HG02759 (cell line): ENCODE measurements around the gene MIPOL1.
"Not testable (repeated sequence)": the region's sequence is repeated elsewhere in the genome, so short reads cannot be mapped to it uniquely, and the experiment has no call there.

ENCODE experiments used
- ATAC-seq: cut with Tn5 transposase; IDR thresholded peaks from one replicate; pipeline ENCODE4 v1.9.1; 2021; ENCODE audit warnings: mild to moderate bottlenecking, moderate library complexity; ENCODE audit not compliant: unreplicated experiment

MIPOL1 gene

DNA sequence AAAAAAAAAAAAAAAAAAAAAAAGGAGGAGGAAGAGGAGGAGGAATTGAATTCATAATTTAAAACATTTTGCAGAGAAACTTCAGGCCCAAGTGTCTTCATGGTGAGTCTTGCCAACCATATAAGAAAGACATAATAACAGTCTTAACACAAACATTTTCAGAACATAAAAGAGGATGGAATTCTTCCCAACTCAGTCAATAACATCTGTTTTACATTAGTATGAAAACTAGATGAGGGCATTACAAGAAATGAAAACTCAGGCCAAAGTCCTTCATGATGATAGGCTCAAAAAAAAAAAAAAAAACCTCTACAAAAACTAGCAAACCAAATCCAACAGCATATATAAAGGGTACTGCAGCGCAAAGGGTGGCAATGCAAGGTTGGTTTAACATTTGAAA, 245.7 kb downstream of the MIPOL1 start:
- ATAC-seq: no peak

DNA sequence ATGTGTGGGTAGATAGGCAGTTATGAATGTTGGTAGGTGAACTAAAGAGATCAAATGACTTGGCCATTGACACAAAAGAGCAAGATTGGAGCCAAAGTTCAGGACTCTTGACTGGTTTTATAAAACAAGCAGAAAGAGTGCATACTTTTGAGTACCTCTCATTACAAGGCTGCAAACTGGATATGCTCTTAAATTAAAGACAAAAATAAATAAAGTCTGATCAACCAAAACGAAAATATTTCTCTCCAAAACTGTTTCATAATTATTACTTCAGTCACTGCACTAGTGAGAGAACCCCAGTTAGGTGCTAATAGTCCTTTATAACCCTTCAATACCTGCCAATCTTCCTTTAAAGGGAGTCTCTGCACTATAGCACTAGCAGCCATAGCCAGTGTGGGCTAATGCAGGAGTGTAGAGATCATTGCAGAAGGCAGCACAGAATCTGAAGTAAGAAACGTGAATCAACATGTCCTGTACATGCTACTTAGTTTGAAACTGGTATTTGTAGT, 250.2 kb downstream of the MIPOL1 start:
- ATAC-seq: no peak

DNA sequence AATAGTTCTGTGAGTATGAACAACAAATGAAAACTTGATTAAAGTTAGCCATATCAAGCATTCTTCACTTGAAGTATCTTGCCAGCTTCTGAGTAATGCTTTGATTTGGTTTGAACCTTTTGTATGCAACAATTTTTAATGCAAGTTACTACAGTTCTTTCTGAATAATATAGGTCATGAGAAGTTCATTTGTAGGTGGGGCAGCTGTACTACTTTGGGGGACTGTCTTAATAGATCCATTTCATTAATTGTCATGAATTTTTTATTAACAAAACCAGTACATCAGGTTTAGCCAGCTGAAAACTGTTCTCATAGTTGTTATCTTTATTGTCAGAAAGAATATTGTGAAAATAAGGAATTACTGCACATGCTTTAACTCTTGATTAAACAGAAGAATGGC, 254.6 kb downstream of the MIPOL1 start:
- no peak for ATAC-seq

DNA sequence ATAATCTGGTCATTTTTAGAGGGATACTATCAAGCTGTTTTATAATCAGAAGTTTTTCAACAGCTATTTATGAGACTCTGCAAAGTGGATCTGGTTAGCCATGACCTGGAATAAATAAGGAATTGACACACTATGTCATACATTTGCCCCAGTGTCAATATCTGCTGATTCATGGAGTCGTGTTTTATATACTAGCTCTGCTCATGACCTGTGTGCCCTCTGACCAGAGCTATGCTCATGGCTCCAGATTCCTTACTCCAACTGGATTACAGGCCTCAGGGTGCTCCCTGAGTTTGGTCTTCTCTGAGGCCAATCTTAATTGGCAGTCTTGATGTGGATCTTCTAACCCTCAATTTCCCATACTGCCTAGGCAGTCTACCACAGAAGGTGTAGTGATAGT, 256.2 kb downstream of the MIPOL1 start:
- ATAC-seq: no peak

DNA sequence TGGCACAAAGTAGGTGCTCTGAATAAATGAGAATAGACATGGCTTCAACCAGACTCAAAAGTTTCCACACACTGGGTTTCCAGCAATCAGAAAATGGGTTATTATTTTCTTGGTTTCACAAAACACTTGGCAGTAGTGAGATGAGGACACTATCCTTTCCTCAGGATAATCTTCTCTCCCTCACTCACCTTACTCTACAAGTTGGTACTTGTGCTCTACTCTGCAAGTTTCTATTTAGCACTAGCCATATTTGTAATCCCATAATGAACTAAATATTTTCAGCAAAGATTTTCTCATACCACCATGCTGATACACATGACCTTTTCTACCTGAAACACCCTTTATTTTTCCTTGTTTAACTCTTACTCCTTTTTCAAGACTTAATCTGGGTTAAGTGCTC, 259.6 kb downstream of the MIPOL1 start:
- ATAC-seq: no peak

DNA sequence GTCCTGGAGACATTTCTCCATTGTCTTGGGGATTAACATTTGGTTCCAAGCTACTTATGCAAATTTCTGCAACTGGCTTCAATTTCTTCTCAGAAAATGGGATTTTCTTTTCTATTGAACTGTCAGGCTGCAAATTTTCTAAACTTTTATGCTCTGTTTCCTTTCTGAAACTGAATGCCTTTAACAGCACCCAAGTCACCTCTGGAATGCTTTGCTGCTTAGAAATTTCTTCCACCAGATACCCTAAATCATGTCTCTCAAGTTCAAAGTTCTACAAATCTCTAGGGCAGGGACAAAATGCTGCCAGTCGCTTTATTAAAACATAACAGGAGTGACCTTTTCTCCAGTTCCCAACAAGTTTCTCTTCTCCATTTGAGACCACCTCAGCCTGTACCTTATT, 264.7 kb downstream of the MIPOL1 start:
- ATAC-seq: not testable (repeated sequence)

DNA sequence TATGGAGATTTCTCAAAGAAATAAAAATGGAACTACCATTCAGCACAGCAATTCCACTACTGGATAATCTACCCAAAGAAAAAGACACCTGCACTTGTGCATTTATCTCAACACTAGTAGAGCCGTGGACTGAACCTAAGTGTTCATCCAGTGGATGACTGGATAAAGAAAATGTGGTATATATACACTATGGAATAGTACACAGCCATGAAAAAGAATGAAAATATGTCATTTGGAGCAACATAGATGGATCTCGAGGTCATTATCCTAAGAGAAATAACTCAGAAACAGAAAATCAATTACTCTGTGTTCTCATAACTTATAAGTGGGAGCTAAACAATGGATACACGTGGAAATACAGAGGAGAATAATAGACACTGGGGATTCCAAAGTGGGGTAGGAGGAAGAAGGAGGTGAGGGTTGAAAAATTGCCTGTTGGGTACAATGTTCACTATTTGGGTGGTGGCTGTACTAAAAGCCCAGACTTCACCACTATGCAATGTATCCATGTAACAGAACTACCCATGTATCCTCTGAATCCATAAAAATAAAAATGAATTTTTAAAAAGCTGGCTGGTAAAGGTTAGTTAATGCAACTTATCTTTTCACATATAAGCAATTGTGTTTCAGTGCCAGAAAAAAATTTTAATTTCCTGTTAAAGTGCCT, 266.6 kb downstream of the MIPOL1 start:
- no peak for ATAC-seq

DNA sequence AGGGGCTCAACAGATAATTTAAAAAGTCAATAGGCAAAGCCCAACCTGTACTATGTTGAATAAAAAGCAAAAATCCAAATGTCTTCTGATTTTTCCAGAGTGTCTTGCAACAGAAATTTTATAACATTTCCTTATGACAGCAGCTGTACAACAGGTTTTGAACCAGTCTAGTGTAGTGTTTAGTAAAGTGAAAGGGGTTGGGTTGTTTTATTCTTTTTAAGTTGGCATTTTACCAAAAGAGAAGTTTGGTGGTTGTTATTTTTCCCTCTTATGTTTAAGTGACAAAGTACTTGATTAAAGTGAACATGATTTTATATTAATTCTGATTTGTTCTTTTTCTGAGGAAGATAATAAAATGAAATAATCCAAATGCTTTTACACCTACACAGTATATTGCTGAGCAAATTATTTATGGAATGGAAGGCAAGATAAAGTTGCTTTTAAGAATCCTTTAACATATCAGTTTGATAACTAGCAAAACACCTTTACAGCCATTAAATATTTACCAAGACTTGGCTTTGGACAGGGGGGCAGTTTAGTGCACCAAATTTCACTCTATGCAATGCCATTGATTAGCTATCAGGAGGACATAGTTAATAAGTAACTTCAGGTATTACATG, 268.4 kb downstream of the MIPOL1 start:
- ATAC-seq: no peak

DNA sequence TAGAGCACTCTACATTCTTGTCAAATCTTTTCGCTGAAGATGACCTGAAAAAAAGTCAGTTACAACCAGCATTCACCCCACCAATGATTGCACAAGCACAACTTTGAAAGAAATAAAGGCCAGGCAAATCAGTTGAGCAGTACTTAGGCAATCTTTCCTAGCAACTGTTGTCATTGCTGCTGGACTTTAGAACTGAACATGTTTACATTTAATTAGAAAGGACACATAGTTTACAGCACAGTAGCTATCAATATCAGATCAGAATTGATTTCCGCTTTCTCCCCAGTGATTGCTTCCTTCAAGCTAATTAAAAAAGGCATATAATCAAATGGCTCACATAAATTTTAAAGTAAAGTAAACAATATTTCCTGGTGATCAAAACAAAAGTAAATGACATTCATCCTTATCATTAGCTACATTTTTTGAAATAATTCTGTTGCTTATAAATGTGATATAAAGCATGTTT, 268.9 kb downstream of the MIPOL1 start:
- no peak for ATAC-seq

DNA sequence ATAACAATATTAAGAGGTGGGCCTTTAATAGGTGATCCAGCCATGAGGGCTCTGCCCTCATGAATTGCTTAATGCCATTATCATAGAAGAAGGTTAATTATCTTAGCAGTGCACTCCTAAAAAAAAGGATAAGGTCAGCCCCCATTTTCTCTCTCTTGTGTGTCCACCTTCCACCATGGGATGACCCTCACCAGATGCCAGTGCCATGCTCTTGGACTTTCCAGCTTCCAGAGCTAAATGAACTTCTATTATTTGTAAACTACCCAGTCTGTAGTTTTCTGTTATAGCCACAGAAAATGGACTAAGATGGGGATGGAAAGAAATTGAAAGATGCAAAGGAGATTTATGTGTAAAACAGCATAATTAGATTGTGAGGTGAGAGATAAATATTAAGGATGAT, 271.9 kb downstream of the MIPOL1 start:
- ATAC-seq: no peak

DNA sequence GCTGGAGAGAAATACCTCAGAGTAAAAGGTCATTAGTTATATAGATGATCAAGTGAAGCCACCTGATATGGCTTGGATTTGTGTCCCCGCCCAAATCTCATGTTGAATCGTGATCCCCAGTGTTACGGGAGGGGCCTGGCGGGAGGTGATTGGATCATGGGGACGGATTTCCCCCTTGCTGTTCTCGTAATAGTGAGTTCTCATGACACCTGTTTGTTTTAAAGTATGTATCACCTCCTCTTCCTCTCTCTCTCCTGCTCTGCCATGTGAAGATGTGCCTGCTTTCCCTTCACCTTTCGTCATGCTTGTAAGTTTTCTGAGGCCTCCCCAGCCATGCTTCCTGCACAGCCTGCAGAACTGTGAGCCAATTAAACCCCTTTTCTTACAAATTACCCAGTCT, 272.5 kb downstream of the MIPOL1 start:
- ATAC-seq: no peak

DNA sequence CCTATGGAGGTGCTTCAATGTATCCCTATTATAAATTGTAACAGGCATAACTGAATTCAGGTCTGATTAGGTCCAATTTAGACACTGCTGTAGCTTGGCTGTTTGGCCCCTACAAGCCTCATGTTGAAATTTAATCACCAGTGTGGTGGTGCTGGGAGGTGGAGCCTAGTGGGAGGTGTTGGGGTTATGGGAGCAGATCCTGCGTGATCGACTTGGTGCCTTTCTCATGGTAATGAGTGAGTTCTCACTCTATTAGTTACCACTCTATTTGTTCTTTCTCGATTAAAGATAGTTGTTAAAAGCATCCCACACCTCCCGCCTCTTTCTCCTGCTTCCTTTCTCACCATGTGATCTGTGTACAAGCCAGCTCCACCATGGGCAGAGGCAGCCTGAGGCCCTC, 275.2 kb downstream of the MIPOL1 start:
- no peak for ATAC-seq

DNA sequence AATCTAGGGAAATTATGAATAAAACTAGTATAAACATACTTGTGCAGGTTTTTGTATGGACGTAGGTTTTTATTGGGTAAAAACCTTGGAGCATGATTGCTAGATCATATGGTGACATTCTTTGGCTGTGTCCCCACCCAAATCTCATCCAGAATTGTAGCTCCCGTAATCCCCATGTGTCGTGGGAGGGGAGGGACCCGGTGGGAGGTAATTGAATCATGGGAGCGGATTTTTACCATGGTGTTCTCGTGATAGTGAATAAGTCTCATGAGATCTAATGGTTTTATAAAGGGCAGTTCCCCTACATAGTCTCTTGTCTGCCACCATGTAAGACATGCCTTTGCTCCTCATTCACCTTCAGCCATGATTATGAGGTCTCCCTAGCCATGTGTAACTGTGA, 276.5 kb downstream of the MIPOL1 start:
- ATAC-seq: no peak

DNA sequence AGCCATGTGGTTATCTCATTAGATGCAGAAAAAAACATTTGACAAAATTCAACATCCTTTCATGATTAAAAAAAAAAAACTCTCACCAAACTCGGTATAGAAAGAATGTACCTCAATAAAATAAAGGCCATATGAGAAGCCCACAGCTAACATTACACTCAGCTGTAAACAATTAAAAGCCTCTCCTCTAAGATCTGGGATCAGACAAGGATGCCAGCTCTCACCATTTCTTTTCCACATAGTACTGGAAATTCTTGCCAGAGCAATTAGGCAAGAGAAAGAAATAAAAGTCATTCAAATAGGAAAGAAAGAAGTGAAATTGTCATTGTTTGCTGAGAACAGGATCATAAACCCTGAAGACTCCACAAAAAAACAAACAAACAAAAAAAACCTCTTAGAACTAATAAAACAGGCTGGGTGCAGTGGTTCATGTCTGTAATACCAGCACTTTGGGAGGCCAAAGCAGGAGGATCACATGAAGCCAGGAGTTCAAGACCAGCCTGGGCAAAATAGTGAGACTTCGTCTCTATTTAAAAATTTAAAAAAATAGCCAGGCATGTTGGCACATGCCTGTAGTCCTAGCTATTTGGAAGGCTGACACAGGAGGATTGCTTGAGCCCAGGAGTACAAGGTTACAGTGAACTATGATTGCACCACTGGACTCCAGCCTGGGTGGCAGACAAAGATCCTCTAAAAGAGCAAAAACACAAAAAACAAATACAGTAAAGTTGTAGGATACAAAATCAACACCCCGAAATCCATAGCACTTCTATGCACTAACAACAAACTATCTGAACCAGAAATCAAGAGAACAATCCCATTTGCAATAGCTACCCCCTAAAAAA, 282.9 kb downstream of the MIPOL1 start:
- no peak for ATAC-seq

DNA sequence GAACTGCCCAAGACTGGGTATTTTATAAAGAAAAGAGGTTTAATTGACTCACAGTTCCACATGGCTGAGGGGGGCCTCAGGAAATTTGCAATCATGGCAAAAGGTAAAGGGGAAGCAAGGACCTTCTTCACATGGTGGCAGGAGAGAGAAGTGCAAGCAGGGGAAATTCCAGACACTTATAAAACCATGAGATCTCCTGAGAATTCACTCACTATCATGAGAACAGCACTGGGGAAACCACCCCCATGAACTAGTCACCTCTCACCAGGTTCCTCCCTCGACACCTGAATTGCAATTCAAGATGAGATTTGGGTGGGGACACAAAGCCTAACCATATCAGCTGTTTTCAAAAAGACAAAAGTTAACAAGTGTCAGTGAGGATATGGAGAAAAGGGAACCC, 284.7 kb downstream of the MIPOL1 start:
- no peak for ATAC-seq

DNA sequence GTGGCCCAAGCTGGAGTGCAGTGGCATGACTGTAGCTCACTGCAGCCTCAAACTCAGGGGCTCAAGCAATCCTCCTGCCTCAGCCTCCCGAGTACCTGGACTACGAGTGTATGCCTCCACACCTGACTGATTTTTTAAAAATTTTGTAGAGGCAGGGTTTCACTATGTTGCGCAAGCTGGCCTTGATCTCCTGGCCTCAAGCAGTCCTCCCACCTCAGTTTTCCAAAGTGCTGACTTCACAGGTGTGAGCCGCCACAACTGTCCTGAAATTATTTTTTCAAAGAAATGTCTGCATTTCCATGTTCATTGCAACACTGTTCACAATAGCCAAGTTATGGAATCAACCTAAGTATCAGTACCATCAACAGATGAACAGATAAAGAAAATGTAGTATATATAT, 285.9 kb downstream of the MIPOL1 start:
- ATAC-seq: no peak

DNA sequence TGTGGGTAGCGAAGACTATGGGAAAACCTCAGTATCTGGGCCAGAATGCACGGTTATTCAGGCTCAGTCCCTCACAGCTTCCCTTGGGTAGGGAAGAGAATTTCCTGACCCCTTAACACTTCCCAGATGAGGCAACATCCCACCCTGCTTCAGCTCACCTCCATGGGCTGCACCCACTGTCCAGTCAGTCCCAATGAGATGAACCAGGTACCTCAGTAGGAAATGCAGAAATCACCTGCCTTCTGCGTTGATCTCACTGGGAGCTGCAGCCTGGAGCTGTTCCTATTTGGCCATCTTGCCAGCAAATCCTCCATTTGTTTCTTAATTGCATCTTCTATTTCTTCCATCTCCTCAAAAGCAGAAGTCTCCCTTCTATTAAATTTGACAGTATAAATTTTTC, 292.9 kb downstream of the MIPOL1 start:
- no peak for ATAC-seq

DNA sequence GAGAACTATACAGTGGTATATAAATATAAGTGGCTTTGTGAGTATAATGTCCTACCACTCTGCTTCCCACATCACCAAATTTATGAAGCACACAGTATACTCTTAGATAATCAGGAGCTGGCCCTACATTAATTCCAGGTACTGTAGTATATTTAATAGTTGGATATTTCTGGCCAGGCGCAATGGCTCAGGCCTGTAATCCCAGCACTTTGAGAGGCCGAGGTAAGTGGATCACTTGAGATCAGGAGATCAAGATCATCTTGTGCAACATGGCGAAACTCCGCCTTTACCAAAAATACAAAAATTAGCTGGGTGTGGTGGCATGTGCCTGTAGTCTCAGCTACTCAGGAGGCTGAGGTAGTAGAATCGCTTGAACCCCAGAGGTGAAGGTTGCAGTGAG, 293.3 kb downstream of the MIPOL1 start:
- ATAC-seq: no peak

DNA sequence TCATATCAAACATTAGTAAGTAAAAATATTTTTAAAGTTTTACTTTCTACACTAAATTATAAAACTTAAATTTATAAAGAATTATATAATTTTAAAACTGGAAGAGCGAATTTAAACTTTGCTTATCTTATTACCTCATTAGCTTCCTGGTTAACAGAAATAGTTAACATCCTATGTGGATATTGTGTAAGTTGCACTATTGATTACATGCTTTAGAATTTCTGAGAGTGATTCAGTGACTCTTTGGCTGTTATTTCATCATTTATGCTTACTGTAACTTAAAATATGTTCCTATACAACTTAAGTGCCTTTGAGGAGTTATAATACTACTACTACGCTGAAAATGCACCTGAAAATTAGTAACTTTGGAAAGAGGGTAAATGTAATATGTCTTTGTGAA, 295.9 kb downstream of the MIPOL1 start:
- ATAC-seq: no peak

DNA sequence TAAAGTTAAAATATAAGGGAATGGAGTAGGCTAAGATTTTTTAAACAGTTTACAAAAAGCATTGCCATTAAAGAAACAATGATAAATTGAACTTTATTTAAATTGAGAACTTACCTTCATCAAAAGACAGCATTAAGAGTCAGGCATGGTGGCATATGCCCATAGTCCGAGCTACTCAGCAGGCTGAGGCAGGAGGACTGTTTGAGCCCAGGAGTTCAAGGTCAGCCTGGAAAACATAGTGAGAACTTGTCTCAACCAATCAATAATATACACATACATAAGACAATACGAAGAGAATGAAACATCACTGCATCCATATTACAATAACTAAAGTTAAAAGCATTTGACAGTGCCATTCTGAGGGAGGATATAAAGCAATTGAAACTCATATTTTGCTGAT, 299.7 kb downstream of the MIPOL1 start:
- ATAC-seq: no peak

DNA sequence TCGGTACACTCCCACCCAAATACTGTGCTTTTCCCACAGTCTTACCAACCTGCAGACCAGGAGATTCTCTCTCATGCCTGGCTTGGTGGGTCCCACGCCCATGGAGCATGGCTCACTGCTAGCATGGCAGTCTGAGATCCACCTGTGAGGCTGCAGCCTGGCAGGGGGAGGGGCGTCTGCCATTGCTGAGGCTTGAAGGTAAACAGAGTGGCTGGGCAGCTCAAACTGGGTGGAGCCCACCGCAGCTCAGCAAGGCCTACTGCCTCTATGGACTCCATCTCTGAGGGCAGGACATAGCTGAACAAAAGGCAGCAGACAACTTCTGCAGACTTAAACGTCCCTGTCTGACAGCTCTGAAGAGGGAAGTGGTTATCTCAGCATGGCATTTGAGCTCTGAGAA, 304.1 kb downstream of the MIPOL1 start:
- no peak for ATAC-seq

DNA sequence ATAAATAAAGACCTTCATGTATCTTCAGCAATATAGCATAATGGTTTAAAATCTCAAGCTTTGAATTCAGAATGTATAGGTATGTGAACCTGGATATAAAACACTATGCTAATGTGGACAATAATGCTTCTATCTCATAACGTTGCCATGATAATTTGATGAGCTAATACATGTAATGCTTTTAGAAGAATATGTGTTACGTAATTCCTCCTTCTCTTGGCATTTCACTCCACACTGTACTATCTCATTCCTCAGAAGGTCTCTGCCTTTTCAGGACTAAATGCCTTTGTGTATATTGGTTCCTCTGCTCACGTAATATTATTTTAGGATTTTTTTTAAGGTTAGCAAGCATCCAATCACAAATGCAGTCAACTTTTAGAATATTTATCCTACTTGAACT, 310.8 kb downstream of the MIPOL1 start:
- ATAC-seq: no peak
